Activated CD8-positive, alpha-beta T cell treated with anti-CD3 and anti-CD28 coated beads for 36 hours (primary cell): ENCODE data around the gene SLC12A1. TPM values are rescaled to one million over a fixed set of nuclear protein-coding genes. Genes with fewer than 3 reads are reported as not detected.

Experiments
- ATAC-seq: fragments of 200-7000 bp; cut with Tn5 transposase; one replicate; pipeline ENCODE4 v1.10.0; 2021; ENCODE audit warnings: mild to moderate bottlenecking, moderate library complexity
- CTCF ChIA-PET: fragments of 350-600 bp; sonication (Branson Sonifier 250); formaldehyde crosslinking; loops from one replicate; lab custom pipeline; 2021; ENCODE audit warnings: antibody characterized with exemption; lab: Charles Lee
- POLR2A ChIA-PET: fragments of 350-600 bp; sonication (Branson Sonifier 250); formaldehyde crosslinking; loops from one replicate; lab custom pipeline; 2021; ENCODE audit warnings: antibody characterized with exemption; lab: Charles Lee
- DNase-seq: peaks from one replicate; pipeline ENCODE4 v3.0.0-alpha.2; 2020
- H3K27ac Mint-ChIP-seq: one replicate; pipeline ENCODE4 v1.8.0; 2021; ENCODE audit warnings: mild to moderate bottlenecking, mixed read lengths
- H3K27me3 Mint-ChIP-seq: one replicate; pipeline ENCODE4 v1.8.0; 2021; ENCODE audit warnings: mixed read lengths
- H3K36me3 Mint-ChIP-seq: one replicate; pipeline ENCODE4 v1.8.0; 2021; ENCODE audit warnings: low read depth, mixed read lengths
- H3K4me1 Mint-ChIP-seq: one replicate; pipeline ENCODE4 v1.8.0; 2021; ENCODE audit warnings: low read depth, mixed read lengths
- H3K4me3 Mint-ChIP-seq: one replicate; pipeline ENCODE4 v1.8.0; 2021; ENCODE audit warnings: mild to moderate bottlenecking, moderate library complexity, mixed read lengths
- H3K9me3 Mint-ChIP-seq: one replicate; pipeline ENCODE4 v1.8.0; 2021; ENCODE audit warnings: mixed read lengths
- intact Hi-C: fragments of 100-400 bp; cut with micrococcal nuclease; formaldehyde crosslinking; loops from one replicate; pipeline ENCODE4 v1.10.0; 2022
- total RNA-seq, 2 experiments: library from RNA; stranded (reverse); gene quantifications; one replicate each; pipeline ENCODE4 v1.2.3, GENCODE V29; 2021
- TF ChIP-seq, protein P1 (sequence below): fragments of 200-600 bp; IDR thresholded peaks from one replicate; pipeline ENCODE4 v1.8.0; 2022; ENCODE audit warnings: antibody characterized with exemption, mild to moderate bottlenecking

Gene SLC12A1
- total RNA-seq, 2 experiments from 2014 or later, result not detected

DNA sequence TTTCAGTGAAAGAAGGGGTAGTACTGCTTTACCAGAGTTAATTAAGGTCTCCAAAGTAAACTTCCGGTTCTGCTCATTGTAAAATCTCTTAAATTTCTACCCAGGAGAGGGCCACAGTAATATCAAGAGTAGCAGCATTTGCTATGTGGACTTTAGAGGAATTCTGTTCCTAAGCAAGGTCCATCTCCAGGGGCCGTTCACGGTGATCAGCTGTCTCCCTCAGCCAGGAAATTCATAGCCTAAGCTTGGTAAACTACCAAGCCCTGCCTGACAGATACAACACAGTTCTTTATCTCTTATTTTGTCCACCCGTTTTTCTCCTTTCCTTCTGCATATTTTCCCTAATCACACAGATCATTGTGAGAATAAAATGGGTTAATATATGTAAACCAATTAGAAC, 127.4 kb downstream of the SLC12A1 start:
- no peak for DNase-seq
- peak overlapping the region; percentile 96 for H3K27ac Mint-ChIP-seq
- no peaks in the 10 kb centered on the region for H3K27me3 Mint-ChIP-seq
- H3K9me3 Mint-ChIP-seq, result no peaks in the 10 kb centered on the region
- peak overlapping the region; percentile 98 for H3K4me3 Mint-ChIP-seq
- intact Hi-C loops, result no loop called here
- TF ChIP-seq, protein P1, sequence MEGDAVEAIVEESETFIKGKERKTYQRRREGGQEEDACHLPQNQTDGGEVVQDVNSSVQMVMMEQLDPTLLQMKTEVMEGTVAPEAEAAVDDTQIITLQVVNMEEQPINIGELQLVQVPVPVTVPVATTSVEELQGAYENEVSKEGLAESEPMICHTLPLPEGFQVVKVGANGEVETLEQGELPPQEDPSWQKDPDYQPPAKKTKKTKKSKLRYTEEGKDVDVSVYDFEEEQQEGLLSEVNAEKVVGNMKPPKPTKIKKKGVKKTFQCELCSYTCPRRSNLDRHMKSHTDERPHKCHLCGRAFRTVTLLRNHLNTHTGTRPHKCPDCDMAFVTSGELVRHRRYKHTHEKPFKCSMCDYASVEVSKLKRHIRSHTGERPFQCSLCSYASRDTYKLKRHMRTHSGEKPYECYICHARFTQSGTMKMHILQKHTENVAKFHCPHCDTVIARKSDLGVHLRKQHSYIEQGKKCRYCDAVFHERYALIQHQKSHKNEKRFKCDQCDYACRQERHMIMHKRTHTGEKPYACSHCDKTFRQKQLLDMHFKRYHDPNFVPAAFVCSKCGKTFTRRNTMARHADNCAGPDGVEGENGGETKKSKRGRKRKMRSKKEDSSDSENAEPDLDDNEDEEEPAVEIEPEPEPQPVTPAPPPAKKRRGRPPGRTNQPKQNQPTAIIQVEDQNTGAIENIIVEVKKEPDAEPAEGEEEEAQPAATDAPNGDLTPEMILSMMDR, result no peak
- CTCF ChIA-PET, result interaction anchor here (2.2 to 5.0 kb wide), 2 partner anchors 20 to 48 kb away, joined by 6 to 42 read pairs; no protein-coding TSS in a partner anchor
- POLR2A ChIA-PET, result interaction anchor here (2.6 kb wide), 1 partner anchor 11 kb away, joined by 9 read pairs; no protein-coding TSS in a partner anchor
- H3K4me1 Mint-ChIP-seq, result peaks cover 46% of the 10 kb centered on the region
- H3K36me3 Mint-ChIP-seq, result peaks cover 64% of the 10 kb centered on the region
- ATAC-seq, result no peak

DNA sequence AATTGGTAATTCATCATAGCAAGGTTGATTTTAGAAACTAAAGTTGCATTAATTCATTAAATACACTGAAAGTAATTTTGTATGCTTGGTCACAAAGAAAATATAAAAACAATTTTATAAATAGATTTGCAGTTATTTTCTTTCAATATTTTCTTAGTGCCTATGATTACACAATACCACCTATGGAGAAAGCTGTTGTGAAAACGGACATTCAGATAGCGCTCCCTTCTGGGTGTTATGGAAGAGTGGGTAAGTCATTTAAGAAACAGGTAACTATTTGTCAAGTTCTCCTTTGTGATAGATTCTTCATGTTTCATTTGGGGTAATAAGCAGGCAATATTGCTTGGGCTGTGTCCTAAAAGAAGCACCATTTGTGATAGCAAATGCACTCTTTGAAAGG, 128.2 kb downstream of the SLC12A1 start:
- POLR2A ChIA-PET, result interaction anchor here (0.6 kb wide), 1 partner anchor 443 kb away, joined by 3 read pairs; no protein-coding TSS in a partner anchor

GRCh38 chr15:48336940-48337339, 130.8 kb downstream of the SLC12A1 start:
- DNase-seq (peak; percentile 37), ATAC-seq (peak; percentile 57)
- Mint-ChIP-seq H3K9me3 (no peaks in the 10 kb centered on the region), H3K27me3 (no peaks in the 10 kb centered on the region), H3K36me3 (peaks cover 73% of the 10 kb centered on the region), H3K27ac (no peak overlapping the region), H3K4me3 (peak overlapping the region; percentile 19), H3K4me1 (peaks cover 49% of the 10 kb centered on the region)
- TF ChIP-seq, protein P1, result peak; percentile 39
- intact Hi-C loops, result no loop called here
- POLR2A ChIA-PET, result interaction anchor here (1.8 kb wide), 1 partner anchor 16 kb away, joined by 3 read pairs; no protein-coding TSS in a partner anchor
- CTCF ChIA-PET, result interaction anchor here (0.9 to 5.0 kb wide), 4 partner anchors 9 to 24 kb away, joined by 3 to 42 read pairs (median 6); no protein-coding TSS in a partner anchor

More for the DNA sequence above, 128.2 kb downstream of the SLC12A1 start:
- no peak for DNase-seq
- Mint-ChIP-seq H3K4me3 (peak overlapping the region; percentile 98), H3K4me1 (peaks cover 45% of the 10 kb centered on the region), H3K27ac (no peak overlapping the region), H3K27me3 (no peaks in the 10 kb centered on the region), H3K36me3 (peaks cover 64% of the 10 kb centered on the region), H3K9me3 (no peaks in the 10 kb centered on the region)
- TF ChIP-seq, protein P1, result no peak
- CTCF ChIA-PET, result interaction anchor here (1.3 to 5.0 kb wide), 3 partner anchors 20 to 48 kb away, joined by 3 to 42 read pairs (median 6); no protein-coding TSS in a partner anchor
- ATAC-seq, result no peak
- intact Hi-C loops, result no loop called here

GRCh38 chr15:48337607-48338006, 131.5 kb downstream of the SLC12A1 start:
- peaks cover 74% of the 10 kb centered on the region for H3K36me3 Mint-ChIP-seq

More at GRCh38 chr15:48337607-48338006, 131.5 kb downstream of the SLC12A1 start:
- Mint-ChIP-seq H3K4me1 (peaks cover 49% of the 10 kb centered on the region), H3K27me3 (no peaks in the 10 kb centered on the region), H3K27ac (no peak overlapping the region), H3K4me3 (no peak overlapping the region), H3K9me3 (no peaks in the 10 kb centered on the region)
- POLR2A ChIA-PET, result no interaction called here
- CTCF ChIA-PET, result interaction anchor here (1.8 to 5.0 kb wide), 2 partner anchors 8 to 16 kb away, joined by 6 to 42 read pairs; no protein-coding TSS in a partner anchor
- no peak for DNase-seq
- no peak for ATAC-seq
- TF ChIP-seq, protein P1, result peak; percentile 21
- intact Hi-C loops, result no loop called here
